Endodermal cell (in vitro differentiated cells): Measurements from ENCODE around the gene AIG1. TPM values are rescaled to one million over a fixed set of nuclear protein-coding genes. Genes with fewer than 3 reads are reported as not detected.

Experiments
- DNase-seq: peaks from one replicate; pipeline ENCODE4 v3.0.0-alpha.2; 2017
- H3K27ac ChIP-seq: 2 replicates; pipeline ENCODE4 v1.5.1; 2013; ENCODE audit warnings: mild to moderate bottlenecking, low read depth, low read length, moderate library complexity
- H3K27me3 ChIP-seq: 2 replicates; pipeline ENCODE4 v1.6.1; 2013; ENCODE audit warnings: mild to moderate bottlenecking, low read length, moderate library complexity; ENCODE audit not compliant: insufficient read depth, control insufficient read depth, poor library complexity, severe bottlenecking
- H3K36me3 ChIP-seq: 2 replicates; pipeline ENCODE4 v1.7.0; 2013; ENCODE audit warnings: mild to moderate bottlenecking, low read length, moderate library complexity; ENCODE audit not compliant: control insufficient read depth, insufficient read depth
- H3K4me1 ChIP-seq: one replicate; pipeline ENCODE4 v1.7.0; 2013; ENCODE audit warnings: low read length; ENCODE audit not compliant: control insufficient read depth, insufficient read depth
- H3K4me3 ChIP-seq: 2 replicates; pipeline ENCODE4 v1.5.1; 2013; ENCODE audit warnings: mild to moderate bottlenecking, low read length, moderate library complexity
- H3K9ac ChIP-seq: 2 replicates; pipeline ENCODE4 v1.6.1; 2013; ENCODE audit warnings: mild to moderate bottlenecking, low read length, moderate library complexity; ENCODE audit not compliant: poor library complexity, severe bottlenecking; ENCODE audit errors: extremely low read depth
- H3K9me3 ChIP-seq: 2 replicates; pipeline ENCODE4 v1.6.1; 2013; ENCODE audit warnings: mild to moderate bottlenecking, low read length, moderate library complexity; ENCODE audit not compliant: control insufficient read depth
- H3K27ac Mint-ChIP-seq: 2 replicates; pipeline ENCODE4 v1.8.0; 2020; ENCODE audit warnings: mixed read lengths
- H3K27me3 Mint-ChIP-seq: 2 replicates; pipeline ENCODE4 v1.8.0; 2021; ENCODE audit warnings: mild to moderate bottlenecking, mixed read lengths; ENCODE audit not compliant: insufficient read depth
- H3K36me3 Mint-ChIP-seq: 2 replicates; pipeline ENCODE4 v1.8.0; 2020; ENCODE audit warnings: low read depth, mixed read lengths
- H3K4me1 Mint-ChIP-seq: 2 replicates; pipeline ENCODE4 v1.8.0; 2020; ENCODE audit warnings: mixed read lengths
- H3K4me3 Mint-ChIP-seq: 2 replicates; pipeline ENCODE4 v1.8.0; 2020; ENCODE audit warnings: mild to moderate bottlenecking, moderate library complexity, mixed read lengths
- H3K9me3 Mint-ChIP-seq: 2 replicates; pipeline ENCODE4 v1.8.0; 2020; ENCODE audit warnings: mild to moderate bottlenecking, mixed read lengths
- CTCF ChIP-seq: fragments of 200-600 bp; sonication (generic); conservative IDR thresholded peaks from 2 replicates; pipeline ENCODE4 v1.5.0; 2021; ENCODE audit warnings: antibody characterized with exemption, mild to moderate bottlenecking
- WGBS, 2 experiments: methylation state at CpG; one replicate each; pipeline versions ENCODE4 v1.1.5 to v1.1.7; 2013; ENCODE audit warnings: missing lambda C conversion rate in 2 of 2, mixed read lengths in 1 of 2; ENCODE audit not compliant: insufficient coverage in 1 of 2, insufficient read length in 1 of 2; 5-methylcytosine and 5-hydroxymethylcytosine counted together
- total RNA-seq, 2 donors: library from RNA; stranded (reverse); fragmentation: NEBNext Ultra II Directional in 1 of 2; extraction: Animal tissue kit (Norgen Biotek cat#: 25700) in 1 of 2; gene quantifications; 2 replicates in 1 of 2; 3 replicates in 1 of 2; pipeline ENCODE4 v1.2.1, GENCODE V29; 2021

Gene AIG1
- total RNA-seq, 2 donors from 2014 or later, result 23.0 to 25.2 TPM

- no peaks in the 10 kb centered on the region for H3K4me1 Mint-ChIP-seq
- TF ChIP-seq CTCF, result no peak
- H3K9me3 Mint-ChIP-seq, result no peaks in the 10 kb centered on the region
- H3K27me3 Mint-ChIP-seq, result no peaks in the 10 kb centered on the region
- H3K36me3 Mint-ChIP-seq, result no peaks in the 10 kb centered on the region
- no peaks in the 10 kb centered on the region for H3K27me3 ChIP-seq
- H3K9ac ChIP-seq, result no peak overlapping the region
- DNase-seq, result no peak
- WGBS, 2 experiments, result 91 to 100% methylated on average over 1 to 3 of the region's 3 CpGs
- no peak overlapping the region for H3K27ac Mint-ChIP-seq
- no peaks in the 10 kb centered on the region for H3K4me1 ChIP-seq
- no peaks in the 10 kb centered on the region for H3K9me3 ChIP-seq
- H3K27ac ChIP-seq, result no peak overlapping the region
- no peak overlapping the region for H3K4me3 Mint-ChIP-seq
- no peaks in the 10 kb centered on the region for H3K36me3 ChIP-seq
- H3K4me3 ChIP-seq, result no peak overlapping the region
Observed at GRCh38 chr6:143390278-143390677, 329.6 kb downstream of the AIG1 start.

Other genes with a start within 250 kb of the AIG1 start
- gene HIVEP2, start 115.7 kb upstream of the AIG1 start, total RNA-seq, result 1 to 10 TPM; 1.7 to 2.4 TPM